HEK293T (cell line): Measurements from ENCODE around the gene RHOA.

Experiments used
- CTCF ChIA-PET: fragments of 350-600 bp; formaldehyde crosslinking; extraction: SDS; loops from one replicate; lab custom pipeline; 2021; ENCODE audit warnings: antibody characterized with exemption, inconsistent platforms; lab: Yijun Ruan, JAX
- POLR2A ChIA-PET: fragments of 350-600 bp; formaldehyde crosslinking; extraction: SDS; loops from one replicate; lab custom pipeline; 2020; ENCODE audit warnings: antibody characterized with exemption, inconsistent platforms; lab: Yijun Ruan, JAX
- DNase-seq: peaks from one replicate; pipeline ENCODE4 v3.0.0; 2012; ENCODE audit warnings: mixed read lengths; ENCODE audit errors: extremely low spot score
- ARNT ChIP-seq: fragments of 450-650 bp; IDR thresholded peaks from 2 replicates; pipeline ENCODE4 v1.6.1; 2017; ENCODE audit warnings: mild to moderate bottlenecking
- BHLHE40 ChIP-seq: fragments of 450-650 bp; IDR thresholded peaks from 2 replicates; pipeline ENCODE4 v1.6.1; 2016; ENCODE audit warnings: mild to moderate bottlenecking, moderate library complexity, borderline replicate concordance
- CTBP1 ChIP-seq: fragments of 450-650 bp; IDR thresholded peaks from 2 replicates; pipeline ENCODE4 v1.6.1; 2016; ENCODE audit warnings: borderline replicate concordance
- ELF4 ChIP-seq: fragments of 450-650 bp; IDR thresholded peaks from 2 replicates; pipeline ENCODE4 v1.6.1; 2017; ENCODE audit warnings: antibody characterized with exemption
- FOXA1 ChIP-seq: fragments of 450-650 bp; IDR thresholded peaks from 2 replicates; pipeline ENCODE4 v1.6.1; 2016; ENCODE audit warnings: mild to moderate bottlenecking
- FOXK2 ChIP-seq: fragments of 450-650 bp; IDR thresholded peaks from 2 replicates; pipeline ENCODE4 v1.6.1; 2016; ENCODE audit warnings: mild to moderate bottlenecking
- FOXM1 ChIP-seq: fragments of 450-650 bp; IDR thresholded peaks from 2 replicates; pipeline ENCODE4 v1.6.1; 2017; ENCODE audit warnings: mild to moderate bottlenecking, borderline replicate concordance
- HDGF ChIP-seq: fragments of 450-650 bp; IDR thresholded peaks from 2 replicates; pipeline ENCODE4 v1.6.1; 2017; ENCODE audit warnings: antibody characterized with exemption, borderline replicate concordance
- L3MBTL2 ChIP-seq: fragments of 450-650 bp; conservative IDR thresholded peaks from 2 replicates; pipeline ENCODE4 v1.6.1; 2016; ENCODE audit warnings: mild to moderate bottlenecking
- LEF1 ChIP-seq: fragments of 450-650 bp; IDR thresholded peaks from 2 replicates; pipeline ENCODE4 v1.6.1; 2017; ENCODE audit warnings: mild to moderate bottlenecking, borderline replicate concordance
- NFRKB ChIP-seq: fragments of 450-650 bp; IDR thresholded peaks from 2 replicates; pipeline ENCODE4 v1.6.1; 2016; ENCODE audit warnings: mild to moderate bottlenecking, moderate library complexity
- PKNOX1 ChIP-seq: fragments of 450-650 bp; IDR thresholded peaks from 2 replicates; pipeline ENCODE4 v1.6.1; 2016
- SP1 ChIP-seq: fragments of 450-650 bp; IDR thresholded peaks from 2 replicates; pipeline ENCODE4 v1.6.1; 2017
- SUZ12 ChIP-seq: fragments of 450-650 bp; IDR thresholded peaks from 2 replicates; pipeline ENCODE4 v1.6.1; 2016; ENCODE audit warnings: mild to moderate bottlenecking
- TARDBP ChIP-seq: fragments of 450-650 bp; IDR thresholded peaks from 2 replicates; pipeline ENCODE4 v1.6.1; 2016
- ZNF384 ChIP-seq: fragments of 450-650 bp; IDR thresholded peaks from 2 replicates; pipeline ENCODE4 v1.6.1; 2016

The RHOA gene

GRCh38 chr3:49422379-49423248 is 10.8 kb upstream of the RHOA start, which contains the start of gene AMT:
Gene AMT, minus strand, starts transcription at chr3:49422473. Its CDS starts 23 bp downstream, at chr3:49422450.
- ChIA-PET POLR2A (interaction anchor here (0.7 to 2.0 kb wide), 2 partner anchors 10 to 82 kb away, joined by 4 to 12 read pairs; partner anchors contain the start of genes RHOA, TCTA and USP4), CTCF (no interaction called here)
- no peak for TF ChIP-seq PKNOX1
- TF ChIP-seq TARDBP: no peak
- TF ChIP-seq ZNF384: no peak
- DNase-seq: no peak

GRCh38 chr3:49421890-49422378 is 10.2 kb upstream of the RHOA start:
- CTCF ChIA-PET: no interaction called here
- POLR2A ChIA-PET: interaction anchor here (0.7 to 2.0 kb wide), 3 partner anchors 9 to 82 kb away, joined by 3 to 12 read pairs (median 4); partner anchors contain the start of genes RHOA, TCTA and USP4
- no peak for DNase-seq
- TF ChIP-seq SUZ12 (no peak), ELF4 (no peak), ARNT (no peak), SP1 (no peak), FOXK2 (no peak), TARDBP (no peak), FOXA1 (no peak), BHLHE40 (no peak), LEF1 (no peak), CTBP1 (no peak), NFRKB (no peak), FOXM1 (no peak), PKNOX1 (no peak), L3MBTL2 (no peak), HDGF (no peak), ZNF384 (no peak)

GRCh38 chr3:49417516-49418120 is 5.8 kb upstream of the RHOA start:
- DNase-seq: no peak
- TF ChIP-seq SP1 (no peak), BHLHE40 (no peak), FOXK2 (no peak), CTBP1 (no peak), FOXA1 (no peak), NFRKB (no peak), LEF1 (no peak), HDGF (no peak), SUZ12 (no peak), L3MBTL2 (no peak), PKNOX1 (no peak), ZNF384 (no peak), ELF4 (no peak), ARNT (no peak), FOXM1 (no peak), TARDBP (no peak)
- CTCF ChIA-PET: no interaction called here
- POLR2A ChIA-PET: interaction anchor here (0.9 to 3.6 kb wide), 3 partner anchors 8 to 77 kb away, joined by 3 to 16 read pairs (median 6); partner anchors contain the start of genes NICN1 and USP4

GRCh38 chr3:49416867-49417266 is 5.1 kb upstream of the RHOA start:
- POLR2A ChIA-PET: interaction anchor here (0.9 to 3.6 kb wide), 3 partner anchors 9 to 77 kb away, joined by 3 to 16 read pairs (median 6); partner anchors contain the start of genes NICN1 and USP4
- no peak for DNase-seq
- TF ChIP-seq HDGF: no peak
- TF ChIP-seq ELF4: no peak
- no peak for TF ChIP-seq ARNT
- TF ChIP-seq FOXK2: no peak
- TF ChIP-seq LEF1: no peak
- TF ChIP-seq BHLHE40: no peak
- no peak for TF ChIP-seq L3MBTL2
- TF ChIP-seq PKNOX1: no peak
- no peak for TF ChIP-seq NFRKB
- no peak for TF ChIP-seq TARDBP
- TF ChIP-seq SUZ12: no peak
- TF ChIP-seq CTBP1: no peak
- TF ChIP-seq ZNF384: no peak
- CTCF ChIA-PET: no interaction called here
